ENCODE measurements around the gene C19orf81. TPM values are rescaled to one million over a fixed set of nuclear protein-coding genes. Genes with fewer than 3 reads are reported as not detected.

C19orf81 gene
- total RNA-seq, 1 donor from 2014 or later: not detected

GRCh38 chr19:50657712-50658440, 8.6 kb downstream of the C19orf81 start:
- Histone ChIP-seq H3K79me2 (ENCODE audit: insufficient read depth, low read length) (no peaks in the 10 kb centered on the region), H3K27me3 (ENCODE audit: insufficient read depth, low read length) (peaks cover under 1% of the 10 kb centered on the region), H4K20me1 (ENCODE audit: insufficient read depth, low read length) (no peaks in the 10 kb centered on the region), H3K27ac (ENCODE audit: low read depth, low read length) (no peak overlapping the region), H2AFZ (ENCODE audit: low read depth, low read length) (peak overlapping the region; percentile 71), H3K4me2 (ENCODE audit: low read length) (peak overlapping the region; percentile 79), H3K4me1 (ENCODE audit: insufficient read depth, low read length) (peaks cover 3% of the 10 kb centered on the region), H3K9ac (ENCODE audit: low read length) (no peak overlapping the region), H3K4me3 (ENCODE audit: insufficient read depth, low read depth, low read length) (no peak overlapping the region), H3K36me3 (ENCODE audit: insufficient read depth, low read length) (no peaks in the 10 kb centered on the region), H3K9me3 (ENCODE audit: insufficient read depth, low read depth, low read length) (no peaks in the 10 kb centered on the region)
- H3K9me3 Mint-ChIP-seq (ENCODE audit: unreplicated experiment): peaks cover 28% of the 10 kb centered on the region
- H3K36me3 Mint-ChIP-seq (ENCODE audit: low read depth, unreplicated experiment): no peaks in the 10 kb centered on the region
- H3K27ac Mint-ChIP-seq (ENCODE audit: unreplicated experiment): no peak overlapping the region
- TF ChIP-seq CTCF (IDR thresholded peaks at IDR 0.05; ENCODE audit: insufficient read depth, low read depth, low read length): no peak
- no peak for TF ChIP-seq EZH2 (IDR thresholded peaks at IDR 0.05; ENCODE audit: insufficient read depth, low read length)
- H3K27me3 Mint-ChIP-seq (ENCODE audit: low read depth, unreplicated experiment): no peaks in the 10 kb centered on the region
- DNase-seq (ENCODE audit: low read depth) (peak; percentile 70), FAIRE-seq (no peak)
- no peak overlapping the region for H3K4me3 Mint-ChIP-seq (ENCODE audit: unreplicated experiment)
- no peaks in the 10 kb centered on the region for H3K4me1 Mint-ChIP-seq (ENCODE audit: low read depth, unreplicated experiment)

- peak overlapping the region; percentile 43 for H3K9ac ChIP-seq (ENCODE audit: low read length)
These were observed 9.4 kb downstream of the C19orf81 start for GRCh38 chr19:50658441-50659317.

More at GRCh38 chr19:50658441-50659317, 9.4 kb downstream of the C19orf81 start:
- Histone ChIP-seq H3K79me2 (ENCODE audit: insufficient read depth, low read length) (no peaks in the 10 kb centered on the region), H4K20me1 (ENCODE audit: insufficient read depth, low read length) (no peaks in the 10 kb centered on the region), H3K4me2 (ENCODE audit: low read length) (peak overlapping the region; percentile 79), H3K4me3 (ENCODE audit: insufficient read depth, low read depth, low read length) (peak overlapping the region; percentile 49), H3K4me1 (ENCODE audit: insufficient read depth, low read length) (peaks cover 3% of the 10 kb centered on the region), H2AFZ (ENCODE audit: low read depth, low read length) (peak overlapping the region; percentile 52), H3K36me3 (ENCODE audit: insufficient read depth, low read length) (no peaks in the 10 kb centered on the region), H3K9me3 (ENCODE audit: insufficient read depth, low read depth, low read length) (no peaks in the 10 kb centered on the region), H3K27ac (ENCODE audit: low read depth, low read length) (no peak overlapping the region), H3K27me3 (ENCODE audit: insufficient read depth, low read length) (peaks cover 3% of the 10 kb centered on the region)
- no peaks in the 10 kb centered on the region for H3K4me1 Mint-ChIP-seq (ENCODE audit: low read depth, unreplicated experiment)
- FAIRE-seq: no peak
- TF ChIP-seq EZH2 (IDR thresholded peaks at IDR 0.05; ENCODE audit: insufficient read depth, low read length) (no peak), CTCF (IDR thresholded peaks at IDR 0.05; ENCODE audit: insufficient read depth, low read depth, low read length) (no peak)
- H3K36me3 Mint-ChIP-seq (ENCODE audit: low read depth, unreplicated experiment): no peaks in the 10 kb centered on the region
- no peak overlapping the region for H3K27ac Mint-ChIP-seq (ENCODE audit: unreplicated experiment)
- no peak for DNase-seq (ENCODE audit: low read depth)
- H3K27me3 Mint-ChIP-seq (ENCODE audit: low read depth, unreplicated experiment): no peaks in the 10 kb centered on the region
- H3K9me3 Mint-ChIP-seq (ENCODE audit: unreplicated experiment): peaks cover 26% of the 10 kb centered on the region
- no peak overlapping the region for H3K4me3 Mint-ChIP-seq (ENCODE audit: unreplicated experiment)
